OCI-LY7 (cell line): ENCODE measurements around the gene EXPH5.

Experiments used
- EZH2phosphoT487 ChIP-seq: fragments of 200-600 bp; sonication (generic); IDR thresholded peaks from 2 replicates; pipeline ENCODE4 v1.6.1; 2018; ENCODE audit warnings: low read depth, borderline replicate concordance, mild to moderate bottlenecking, mixed run types, antibody characterized with exemption, low read length, moderate library complexity, mixed read lengths
- TF ChIP-seq, protein P1 (sequence below): fragments of 200-600 bp; sonication (generic); conservative IDR thresholded peaks from 2 replicates; pipeline ENCODE4 v1.5.1; 2014; ENCODE audit warnings: mild to moderate bottlenecking, antibody characterized with exemption, low read length, moderate library complexity, mixed read lengths

DNA sequence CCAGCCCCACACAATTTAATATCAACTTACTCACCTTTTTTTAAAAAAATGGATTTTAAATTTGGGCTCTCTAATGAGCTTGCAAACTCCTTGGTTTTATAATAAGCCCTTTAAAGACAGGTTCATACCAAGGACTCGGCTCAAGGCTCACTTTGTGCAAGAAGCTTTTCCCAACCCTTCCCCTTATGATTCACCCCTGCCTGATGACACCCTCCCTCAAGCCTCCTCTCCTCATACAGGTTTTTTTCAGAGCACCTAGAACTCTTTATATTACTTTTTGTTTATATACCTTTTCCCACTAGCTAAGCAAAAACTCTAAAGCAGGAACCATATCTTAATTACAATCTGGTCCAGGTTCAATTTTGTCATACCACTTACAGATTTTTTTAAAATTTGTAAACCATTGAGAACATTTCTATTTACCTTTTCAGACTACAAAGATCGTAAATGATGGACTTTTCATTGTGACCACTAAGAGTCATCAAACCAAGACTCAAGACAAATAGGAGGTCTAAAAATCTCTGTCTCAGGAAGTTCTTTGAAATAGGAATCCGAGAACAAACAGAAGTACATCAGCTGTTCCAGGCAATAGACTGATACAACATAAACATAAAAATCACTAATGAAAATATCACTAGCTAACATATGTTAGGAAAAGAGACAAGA is 13.1 kb upstream of the EXPH5 start:
- TF ChIP-seq, protein P1, sequence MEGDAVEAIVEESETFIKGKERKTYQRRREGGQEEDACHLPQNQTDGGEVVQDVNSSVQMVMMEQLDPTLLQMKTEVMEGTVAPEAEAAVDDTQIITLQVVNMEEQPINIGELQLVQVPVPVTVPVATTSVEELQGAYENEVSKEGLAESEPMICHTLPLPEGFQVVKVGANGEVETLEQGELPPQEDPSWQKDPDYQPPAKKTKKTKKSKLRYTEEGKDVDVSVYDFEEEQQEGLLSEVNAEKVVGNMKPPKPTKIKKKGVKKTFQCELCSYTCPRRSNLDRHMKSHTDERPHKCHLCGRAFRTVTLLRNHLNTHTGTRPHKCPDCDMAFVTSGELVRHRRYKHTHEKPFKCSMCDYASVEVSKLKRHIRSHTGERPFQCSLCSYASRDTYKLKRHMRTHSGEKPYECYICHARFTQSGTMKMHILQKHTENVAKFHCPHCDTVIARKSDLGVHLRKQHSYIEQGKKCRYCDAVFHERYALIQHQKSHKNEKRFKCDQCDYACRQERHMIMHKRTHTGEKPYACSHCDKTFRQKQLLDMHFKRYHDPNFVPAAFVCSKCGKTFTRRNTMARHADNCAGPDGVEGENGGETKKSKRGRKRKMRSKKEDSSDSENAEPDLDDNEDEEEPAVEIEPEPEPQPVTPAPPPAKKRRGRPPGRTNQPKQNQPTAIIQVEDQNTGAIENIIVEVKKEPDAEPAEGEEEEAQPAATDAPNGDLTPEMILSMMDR: no peak
- TF ChIP-seq EZH2phosphoT487: no peak
